ENCODE data around the gene GFER. TPM values are rescaled to one million over a fixed set of nuclear protein-coding genes. Genes with fewer than 3 reads are reported as not detected.

Gene GFER
- total RNA-seq, 2 experiments from 2014 or later, result 25.0 to 25.8 TPM

DNA sequence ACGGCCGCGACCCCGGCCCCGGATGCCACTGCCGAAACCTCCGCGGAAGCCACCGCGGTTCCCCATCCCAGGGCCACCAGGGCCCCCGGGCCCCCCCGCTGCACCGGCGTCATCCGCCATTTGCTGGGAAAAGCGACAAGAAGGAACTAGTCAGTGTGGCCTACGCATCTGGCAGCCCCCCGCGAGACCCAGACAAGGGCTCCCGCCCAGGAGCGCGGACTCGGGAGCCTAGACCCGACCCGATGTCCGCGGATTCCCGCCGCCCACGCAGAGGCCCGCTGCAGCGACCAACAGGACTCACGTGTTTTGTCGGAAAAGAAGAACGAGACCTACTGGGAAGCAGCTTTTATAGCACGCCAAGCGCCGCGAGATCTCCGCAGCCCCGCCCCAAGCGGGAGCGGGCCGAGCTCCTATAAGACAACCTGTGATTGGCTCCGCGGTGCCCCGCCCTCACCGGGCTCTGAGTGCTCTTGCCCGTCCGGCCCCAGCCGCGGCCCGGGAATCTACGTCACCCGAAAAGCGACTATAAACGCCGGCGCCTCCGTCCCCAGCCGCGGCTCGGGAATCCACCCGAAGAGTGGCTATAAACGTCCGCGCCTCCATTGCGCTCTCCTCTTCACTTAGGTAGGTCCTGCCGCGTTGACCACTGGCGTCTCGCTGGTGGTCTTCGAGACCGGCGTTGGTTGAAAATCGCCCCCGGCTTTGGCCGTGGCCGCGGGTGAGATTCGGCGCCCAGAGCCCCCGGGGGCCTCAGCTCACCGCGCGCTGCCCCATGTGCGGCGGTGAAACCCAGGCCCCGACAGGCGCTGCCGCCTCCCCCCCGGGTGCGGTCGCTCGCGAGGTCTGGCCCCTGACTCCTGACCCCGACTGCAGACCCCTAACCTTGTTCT is 19.2 kb upstream of the GFER start, which contains the start of gene RPS2:
Gene RPS2, minus strand, starts transcription at position 321 of the 890 bp plus-strand sequence. Its CDS starts 201 bp downstream, at position 120.
- peaks cover 53% of the 10 kb centered on the region for H3K36me3 Mint-ChIP-seq (ENCODE audit: low read depth)
- POLR2A ChIA-PET, result interaction anchor here (0.6 to 1.4 kb wide), 22 partner anchors 10 to 788 kb away, joined by 3 to 14 read pairs (median 4); partner anchors contain the start of genes EME2, GFER, JPT2 and MAPK8IP3
- CTCF ChIA-PET, result interaction anchor here (0.6 to 1.4 kb wide), 5 partner anchors 11 to 182 kb away, joined by 3 to 5 read pairs (median 3); partner anchors contain the start of genes NUBP2, SPSB3 and TSC2
- peak; percentile 81 for ATAC-seq
- peaks cover 38% of the 10 kb centered on the region for H3K4me1 Mint-ChIP-seq
- no peaks in the 10 kb centered on the region for H3K27me3 Mint-ChIP-seq
- H3K4me3 Mint-ChIP-seq, result peak within 1 kb of the TSS; percentile 96
- intact Hi-C loops (cut with DNase I, micrococcal nuclease), result loop anchor here (1.0 to 5.0 kb wide), 9 partner anchors 21 to 655 kb away; partner anchors contain the start of genes CRAMP1 (in 1 of the 2), FAHD1 (in 1 of the 2), IFT140 (in 1 of the 2) and MSRB1 (in 1 of the 2)
- peak; percentile 100 for DNase-seq
- no peaks in the 10 kb centered on the region for H3K9me3 Mint-ChIP-seq (ENCODE audit: low read depth)
- peak within 1 kb of the TSS; percentile 99 for H3K27ac Mint-ChIP-seq

DNA sequence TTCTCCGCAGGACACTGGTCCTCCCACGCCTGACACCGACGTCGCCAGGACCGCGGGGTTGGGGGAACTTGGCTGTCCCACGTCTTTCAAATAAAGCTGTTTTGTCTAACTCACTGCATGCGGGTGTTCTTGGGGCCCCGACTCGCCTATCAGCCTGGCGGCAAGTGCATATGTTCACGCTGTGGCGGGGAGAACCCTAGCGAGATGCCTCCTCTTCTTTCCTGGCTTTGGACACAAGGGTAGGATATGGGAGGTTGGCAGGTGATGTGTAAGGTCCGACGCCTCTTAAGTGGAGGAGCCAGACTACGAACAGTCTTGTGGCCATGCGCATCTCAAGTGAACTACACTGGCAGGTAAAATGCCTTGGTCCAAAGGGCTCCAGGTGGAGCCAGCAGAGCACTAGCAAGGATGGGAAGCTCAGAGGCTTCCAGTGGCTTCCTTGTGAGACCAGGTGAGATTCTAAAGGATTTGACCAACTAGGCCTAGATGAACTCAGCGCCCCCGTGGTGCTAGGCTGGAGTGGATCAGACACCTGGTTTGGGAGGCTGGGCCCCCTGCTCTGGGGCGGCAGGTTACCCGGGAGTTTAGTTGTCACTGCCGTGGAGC is 18.5 kb upstream of the GFER start:
- Mint-ChIP-seq H3K36me3 (ENCODE audit: low read depth) (peaks cover 49% of the 10 kb centered on the region), H3K4me3 (peak overlapping the region; percentile 96), H3K27me3 (no peaks in the 10 kb centered on the region), H3K4me1 (peaks cover 35% of the 10 kb centered on the region), H3K9me3 (ENCODE audit: low read depth) (no peaks in the 10 kb centered on the region), H3K27ac (peak overlapping the region; percentile 94)
- intact Hi-C loops (cut with DNase I, micrococcal nuclease), result loop anchor here in 1 of 2 experiments (2.0 kb wide), 2 partner anchors 81 to 353 kb away; partner anchors contain the start of genes CRAMP1, IFT140, NTHL1 and TSC2
- ChIA-PET POLR2A (interaction anchor here (0.6 to 1.4 kb wide), 20 partner anchors 16 to 787 kb away, joined by 3 to 14 read pairs (median 4); partner anchors contain the start of genes GFER, JPT2, MSRB1 and NOXO1), CTCF (interaction anchor here (0.7 to 1.4 kb wide), 5 partner anchors 20 to 183 kb away, joined by 3 to 4 read pairs (median 3); partner anchors contain the start of genes NUBP2, SPSB3 and TSC2)
- no peak for DNase-seq
- ATAC-seq, result no peak

DNA sequence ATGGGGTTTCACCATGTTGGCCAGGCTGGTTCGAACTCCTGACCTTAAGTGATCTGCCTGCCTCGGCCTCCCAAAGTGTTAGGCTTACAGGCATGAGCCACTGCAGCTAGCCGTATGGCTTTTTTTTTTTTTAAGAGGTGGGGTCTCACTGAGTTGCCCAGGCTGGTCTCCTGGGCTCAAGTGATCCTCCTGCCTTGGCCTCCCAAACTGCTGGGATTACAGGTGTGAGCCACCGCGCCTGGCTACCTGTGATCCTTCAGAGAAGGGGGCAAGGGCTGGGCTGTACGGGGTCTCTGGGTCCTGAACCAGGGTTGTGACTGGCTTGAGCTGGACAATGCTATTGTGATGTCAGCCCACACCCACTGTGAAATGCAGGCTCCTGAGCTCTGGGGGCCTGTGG is 17.5 kb upstream of the GFER start, which contains the start of gene RNF151:
Gene RNF151, plus strand, starts transcription at position 397 of the 400 bp plus-strand sequence. CDS start 26 bp downstream, outside the sequence.
- intact Hi-C loops (cut with DNase I, micrococcal nuclease), result no loop called here
- Mint-ChIP-seq H3K36me3 (ENCODE audit: low read depth) (peaks cover 48% of the 10 kb centered on the region), H3K27me3 (no peaks in the 10 kb centered on the region), H3K27ac (peak within 1 kb of the TSS; percentile 94), H3K4me1 (peaks cover 33% of the 10 kb centered on the region), H3K9me3 (ENCODE audit: low read depth) (no peaks in the 10 kb centered on the region), H3K4me3 (peak within 1 kb of the TSS; percentile 96)
- ATAC-seq, result no peak
- ChIA-PET POLR2A (interaction anchor here (0.6 to 0.8 kb wide), 3 partner anchors 24 to 187 kb away, joined by 3 read pairs; partner anchors contain the start of gene MSRB1), CTCF (interaction anchor here (0.7 to 1.1 kb wide), 2 partner anchors 21 to 38 kb away, joined by 3 read pairs; no protein-coding TSS in a partner anchor)
- DNase-seq, result no peak

DNA sequence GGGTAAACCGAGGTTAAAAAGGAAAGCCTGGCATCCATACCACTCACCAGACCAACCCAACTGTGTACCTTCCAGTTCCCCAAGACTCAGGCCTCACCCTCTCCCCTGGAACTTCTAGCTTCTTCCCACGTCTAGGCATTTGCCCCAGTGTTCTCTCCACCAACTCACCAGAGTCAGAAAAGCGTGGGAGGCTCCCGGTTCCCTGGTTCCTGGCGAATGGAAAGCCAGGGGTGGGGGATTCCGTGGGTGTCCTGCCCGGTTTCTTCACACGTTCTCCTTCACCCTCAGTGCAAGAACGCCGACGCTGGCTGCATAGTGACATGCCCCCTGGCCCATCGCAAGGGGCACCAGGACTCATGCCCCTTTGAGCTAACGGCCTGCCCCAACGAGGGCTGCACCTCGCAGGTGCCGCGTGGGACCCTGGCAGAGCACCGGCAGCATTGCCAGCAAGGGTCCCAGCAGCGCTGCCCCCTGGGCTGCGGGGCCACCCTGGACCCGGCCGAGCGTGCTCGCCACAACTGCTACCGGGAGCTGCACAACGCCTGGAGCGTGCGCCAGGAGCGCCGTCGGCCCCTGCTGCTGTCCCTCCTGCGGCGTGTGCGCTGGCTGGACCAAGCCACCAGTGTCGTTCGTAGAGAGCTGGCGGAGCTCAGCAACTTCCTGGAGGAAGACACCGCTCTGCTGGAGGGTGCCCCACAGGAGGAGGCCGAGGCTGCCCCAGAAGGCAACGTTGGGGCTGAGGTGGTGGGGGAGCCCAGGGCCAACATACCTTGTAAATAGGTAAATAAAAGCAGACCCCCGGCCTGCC is 15.6 kb upstream of the GFER start:
- DNase-seq (no peak), ATAC-seq (no peak)
- H3K9me3 Mint-ChIP-seq (ENCODE audit: low read depth), result no peaks in the 10 kb centered on the region
- no peaks in the 10 kb centered on the region for H3K27me3 Mint-ChIP-seq
- CTCF ChIA-PET, result no interaction called here
- H3K36me3 Mint-ChIP-seq (ENCODE audit: low read depth), result peaks cover 37% of the 10 kb centered on the region
- no peak overlapping the region for H3K4me3 Mint-ChIP-seq
- no peak overlapping the region for H3K27ac Mint-ChIP-seq
- H3K4me1 Mint-ChIP-seq, result peaks cover 26% of the 10 kb centered on the region
- intact Hi-C loops (cut with DNase I, micrococcal nuclease), result no loop called here
- POLR2A ChIA-PET, result no interaction called here

DNA sequence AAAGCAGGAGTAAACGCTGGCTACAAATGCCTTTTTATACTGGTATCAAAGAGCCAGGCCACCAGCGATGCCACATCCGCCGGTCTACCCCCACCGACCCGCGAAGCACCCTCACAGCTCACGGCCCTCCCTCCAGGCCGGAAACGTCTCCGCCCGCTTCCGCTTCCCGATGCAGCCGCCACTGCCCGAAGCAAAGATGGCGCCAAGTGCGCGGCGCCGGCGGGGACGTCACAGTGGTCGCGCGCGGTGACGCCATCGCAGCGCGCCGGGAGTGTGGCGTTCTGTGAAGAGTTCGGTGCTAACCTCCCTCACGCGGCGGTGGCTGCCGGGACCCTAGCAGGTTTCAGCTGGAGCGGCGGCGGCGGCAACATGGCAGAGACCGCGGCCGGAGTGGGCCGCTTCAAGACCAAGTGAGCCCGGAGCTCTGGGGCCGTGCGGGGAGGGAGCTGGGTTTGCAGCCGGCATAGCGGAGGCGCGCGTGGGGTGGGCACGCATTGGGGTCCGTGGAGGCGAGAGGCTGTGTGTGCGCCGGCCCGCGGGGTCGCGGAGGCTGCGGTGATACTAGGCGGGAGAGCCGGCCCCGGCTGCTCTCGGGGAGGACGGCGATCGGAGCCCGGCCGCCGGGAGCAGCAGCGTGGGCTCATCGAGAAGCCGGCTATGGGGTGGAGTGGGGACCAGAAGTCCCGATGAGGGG is 12.1 kb upstream of the GFER start, which contains the start of gene TBL3:
Gene TBL3, plus strand, starts transcription at position 258 of the 694 bp plus-strand sequence. Its CDS starts 112 bp downstream, at position 370.
- ChIA-PET CTCF (interaction anchor here (0.9 to 1.8 kb wide), 5 partner anchors 11 to 29 kb away, joined by 3 to 8 read pairs (median 4); partner anchors contain the start of genes GFER and MSRB1), POLR2A (interaction anchor here (0.8 to 2.3 kb wide), 4 partner anchors 11 to 189 kb away, joined by 5 to 14 read pairs (median 7); partner anchors contain the start of genes MSRB1, NUBP2, SPSB3 and TRAF7)
- peak within 1 kb of the TSS; percentile 99 for H3K27ac Mint-ChIP-seq
- no peaks in the 10 kb centered on the region for H3K27me3 Mint-ChIP-seq
- H3K9me3 Mint-ChIP-seq (ENCODE audit: low read depth), result no peaks in the 10 kb centered on the region
- peak within 1 kb of the TSS; percentile 99 for H3K4me3 Mint-ChIP-seq
- peaks cover 33% of the 10 kb centered on the region for H3K36me3 Mint-ChIP-seq (ENCODE audit: low read depth)
- H3K4me1 Mint-ChIP-seq, result peaks cover 16% of the 10 kb centered on the region
- peak; percentile 97 for ATAC-seq
- peak; percentile 98 for DNase-seq
- intact Hi-C loops (cut with DNase I, micrococcal nuclease), result loop anchor here (1.0 to 5.0 kb wide), 10 partner anchors 12 to 552 kb away; partner anchors contain the start of genes MSRB1 (in 2 of the 2), E4F1 (in 1 of the 2), GFER (in 1 of the 2) and NTHL1 (in 1 of the 2)

DNA sequence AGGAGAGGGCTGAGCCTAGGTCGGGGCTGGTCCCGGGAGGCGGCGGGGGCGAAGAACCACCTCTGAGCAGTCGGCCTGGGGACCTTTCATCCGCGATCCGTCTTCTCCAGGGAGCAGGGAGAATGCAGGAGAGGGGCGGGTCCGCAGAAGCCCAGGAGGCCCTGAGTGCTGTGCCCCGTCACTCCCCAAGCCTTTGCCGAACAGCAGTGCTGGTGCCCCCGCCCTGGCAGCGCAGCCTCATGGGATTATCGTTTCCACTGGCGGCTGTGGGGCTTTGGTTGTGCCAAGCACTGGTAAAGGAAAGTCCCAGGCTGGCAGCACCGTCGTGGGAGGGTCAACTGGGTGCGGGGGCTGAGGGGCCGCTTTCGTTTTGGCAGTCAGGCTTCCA is 11.5 kb upstream of the GFER start:
- Mint-ChIP-seq H3K4me1 (peaks cover 16% of the 10 kb centered on the region), H3K9me3 (ENCODE audit: low read depth) (no peaks in the 10 kb centered on the region), H3K36me3 (ENCODE audit: low read depth) (peaks cover 36% of the 10 kb centered on the region), H3K4me3 (peak overlapping the region; percentile 99), H3K27me3 (no peaks in the 10 kb centered on the region), H3K27ac (peak overlapping the region; percentile 31)
- intact Hi-C loops (cut with DNase I, micrococcal nuclease), result loop anchor here (1.0 to 5.0 kb wide), 6 partner anchors 12 to 552 kb away; partner anchors contain the start of genes GFER (in 1 of the 2), NTHL1 (in 1 of the 2), RNPS1 (in 1 of the 2) and SYNGR3 (in 1 of the 2)
- DNase-seq, result peak; percentile 47
- ChIA-PET CTCF (interaction anchor here (0.9 to 1.0 kb wide), 2 partner anchors 10 to 12 kb away, joined by 3 read pairs; partner anchors contain the start of gene GFER), POLR2A (interaction anchor here (0.8 to 2.3 kb wide), 2 partner anchors 12 to 29 kb away, joined by 5 to 14 read pairs; partner anchors contain the start of gene MSRB1)
- ATAC-seq, result peak; percentile 3

DNA sequence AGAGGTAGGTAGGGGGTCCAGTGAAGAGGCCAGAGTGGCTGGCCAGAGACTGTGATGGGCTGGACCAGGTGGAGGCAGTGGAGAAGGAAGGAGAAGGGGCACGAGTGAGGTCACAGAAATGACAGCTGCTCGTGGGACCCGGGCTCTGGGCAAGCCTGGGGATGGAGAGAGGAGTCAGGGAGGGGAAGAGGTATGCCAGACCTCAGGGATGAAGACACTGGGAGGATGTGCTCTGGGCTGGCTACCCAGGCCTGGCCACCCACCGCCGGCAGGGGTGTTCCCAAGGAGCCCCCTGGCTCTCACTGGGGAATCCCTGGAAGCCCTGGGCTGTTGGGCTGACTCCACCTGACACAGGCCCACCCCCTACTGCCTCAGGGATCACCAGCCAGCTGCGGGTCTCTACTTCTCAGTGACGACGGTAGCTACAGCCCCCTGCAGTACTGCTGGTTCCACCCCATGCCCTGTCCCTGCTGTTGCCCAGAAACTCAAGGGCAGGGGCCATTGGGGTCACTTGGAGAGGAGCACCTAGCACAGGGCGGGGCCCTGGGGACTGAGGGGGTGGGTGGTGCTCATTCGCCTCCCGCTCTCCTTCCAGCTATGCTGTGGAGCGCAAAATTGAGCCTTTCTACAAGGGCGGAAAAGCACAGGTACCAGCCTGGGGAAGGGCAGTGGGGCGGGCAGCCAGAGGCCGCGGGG is 10.4 kb upstream of the GFER start:
- ChIA-PET CTCF (no interaction called here), POLR2A (no interaction called here)
- DNase-seq (no peak), ATAC-seq (no peak)
- H3K27me3 Mint-ChIP-seq, result no peaks in the 10 kb centered on the region
- H3K4me1 Mint-ChIP-seq, result peaks cover 16% of the 10 kb centered on the region
- H3K36me3 Mint-ChIP-seq (ENCODE audit: low read depth), result peaks cover 37% of the 10 kb centered on the region
- no peaks in the 10 kb centered on the region for H3K9me3 Mint-ChIP-seq (ENCODE audit: low read depth)
- H3K4me3 Mint-ChIP-seq, result peak overlapping the region; percentile 10
- intact Hi-C loops (cut with DNase I, micrococcal nuclease), result loop anchor here (2.0 to 5.0 kb wide), 2 partner anchors 15 to 294 kb away; partner anchors contain the start of genes RNPS1 (in 1 of the 2) and SYNGR3 (in 1 of the 2)
- H3K27ac Mint-ChIP-seq, result no peak overlapping the region

DNA sequence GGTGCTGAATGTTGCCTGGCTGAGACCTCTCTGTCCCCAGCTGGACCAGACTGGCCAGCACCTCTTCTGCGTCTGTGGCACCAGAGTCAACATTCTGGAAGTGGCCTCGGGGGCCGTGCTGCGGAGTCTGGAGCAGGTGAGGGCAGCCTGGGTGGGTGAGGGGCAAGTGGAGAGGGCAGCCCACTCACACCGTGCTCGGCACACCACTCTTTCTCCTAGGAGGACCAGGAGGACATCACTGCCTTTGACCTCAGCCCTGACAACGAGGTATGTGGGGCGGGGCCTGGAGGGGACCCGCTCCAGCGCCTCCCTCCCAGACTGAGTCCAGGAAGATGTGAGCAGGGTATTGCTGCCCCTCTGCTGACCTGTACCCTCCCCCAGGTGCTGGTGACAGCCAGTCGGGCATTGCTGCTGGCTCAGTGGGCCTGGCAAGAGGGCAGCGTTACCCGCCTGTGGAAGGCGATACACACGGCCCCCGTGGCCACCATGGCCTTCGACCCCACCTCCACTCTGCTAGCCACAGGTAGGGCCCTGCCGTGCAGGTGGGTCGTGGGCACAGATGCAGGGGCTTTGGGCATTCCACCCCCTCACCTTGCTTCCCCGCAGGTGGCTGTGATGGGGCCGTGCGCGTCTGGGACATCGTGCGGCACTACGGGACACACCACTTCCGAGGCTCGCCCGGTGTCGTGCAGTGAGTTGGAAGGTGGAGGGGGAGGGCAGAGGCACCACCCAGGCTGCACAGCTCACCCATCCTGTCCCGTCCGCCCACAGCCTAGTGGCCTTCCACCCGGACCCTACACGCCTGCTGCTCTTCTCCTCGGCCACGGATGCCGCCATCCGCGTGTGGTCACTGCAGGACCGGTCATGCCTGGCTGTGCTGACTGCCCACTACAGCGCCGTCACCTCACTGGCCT is 9.6 kb upstream of the GFER start:
- peaks cover 16% of the 10 kb centered on the region for H3K4me1 Mint-ChIP-seq
- intact Hi-C loops (cut with DNase I, micrococcal nuclease), result loop anchor here in 1 of 2 experiments (5.0 kb wide), 1 partner anchor 293 kb away; the partner anchor contains the start of gene RNPS1

More for the DNA sequence above, 9.6 kb upstream of the GFER start:
- Mint-ChIP-seq H3K4me3 (no peak overlapping the region), H3K27me3 (no peaks in the 10 kb centered on the region), H3K27ac (no peak overlapping the region), H3K36me3 (ENCODE audit: low read depth) (peaks cover 39% of the 10 kb centered on the region), H3K9me3 (ENCODE audit: low read depth) (no peaks in the 10 kb centered on the region)
- no peak for ATAC-seq
- POLR2A ChIA-PET, result interaction anchor here (1.2 kb wide), 1 partner anchor 10 kb away, joined by 5 read pairs; the partner anchor contains the start of gene RPS2
- CTCF ChIA-PET, result no interaction called here
- DNase-seq, result no peak

Measured in activated CD4-positive, alpha-beta T cell treated with anti-CD3 and anti-CD28 coated beads for 36 hours (primary cell).